Keratinocyte (primary cell): ENCODE data around the gene CIBAR2. TPM values are rescaled to one million over a fixed set of nuclear protein-coding genes. Genes with fewer than 3 reads are reported as not detected.

Source experiments
- DNase-seq: peaks from one replicate; pipeline ENCODE4 v3.0.0-alpha.2; 2011; ENCODE audit warnings: low read depth, missing footprints, low spot score
- FAIRE-seq: peaks from 2 replicates; lab custom pipeline; 2011; peaks lifted over from hg19 to GRCh38; lab: Jason Lieb, UNC
- H2AFZ ChIP-seq: 2 replicates; pipeline ENCODE4 v1.6.0; 2012; ENCODE audit warnings: low read length, control low read depth, inconsistent platforms; ENCODE audit not compliant: control insufficient read depth
- H3K27ac ChIP-seq: 2 replicates; pipeline ENCODE4 v1.5.1; 2011; ENCODE audit warnings: low read length; ENCODE audit not compliant: control insufficient read depth, insufficient read depth
- H3K27me3 ChIP-seq: 3 replicates; pipeline ENCODE4 v1.6.0; 2011; ENCODE audit warnings: low read length; ENCODE audit not compliant: control insufficient read depth, insufficient read depth; ENCODE audit errors: extremely low read depth
- H3K36me3 ChIP-seq, 2 experiments: 2 replicates in 1 of 2; 3 replicates in 1 of 2; pipeline ENCODE4 v1.5.1; 2011; ENCODE audit warnings: low read length in 2 of 2, mild to moderate bottlenecking in 1 of 2; ENCODE audit not compliant: control insufficient read depth in 2 of 2, insufficient read depth in 2 of 2; ENCODE audit errors: extremely low read depth in 1 of 2
- H3K4me1 ChIP-seq: 3 replicates; pipeline ENCODE4 v1.5.1; 2011; ENCODE audit warnings: low read length; ENCODE audit not compliant: control insufficient read depth, insufficient read depth; ENCODE audit errors: extremely low read depth
- H3K4me2 ChIP-seq: 3 replicates; pipeline ENCODE4 v1.6.0; 2011; ENCODE audit warnings: low read depth, low read length; ENCODE audit not compliant: control insufficient read depth, insufficient read depth; ENCODE audit errors: extremely low read depth
- H3K4me3 ChIP-seq, 3 experiments: fragments of 200-600 bp in 1 of 3; sonication (generic) in 1 of 3; 2 replicates in 2 of 3; 3 replicates in 1 of 3; pipeline ENCODE4 v1.5.1; 2011 to 2016; ENCODE audit warnings: low read length in 3 of 3, mild to moderate bottlenecking in 3 of 3, control low read depth in 2 of 3, inconsistent platforms in 1 of 3, low read depth in 1 of 3, mixed read lengths in 1 of 3, mixed run types in 1 of 3, moderate library complexity in 1 of 3; ENCODE audit not compliant: control insufficient read depth in 2 of 3, insufficient read depth in 2 of 3; ENCODE audit errors: extremely low read depth in 1 of 3
- H3K79me2 ChIP-seq: 2 replicates; pipeline ENCODE4 v1.6.0; 2012; ENCODE audit warnings: low read length; ENCODE audit not compliant: control insufficient read depth, insufficient read depth
- H3K9ac ChIP-seq: 3 replicates; pipeline ENCODE4 v1.6.0; 2011; ENCODE audit warnings: low read length; ENCODE audit not compliant: control insufficient read depth, insufficient read depth; ENCODE audit errors: extremely low read depth
- H3K9me1 ChIP-seq: 3 replicates; pipeline ENCODE4 v1.6.0; 2011; ENCODE audit warnings: low read length; ENCODE audit not compliant: control insufficient read depth, insufficient read depth; ENCODE audit errors: extremely low read depth
- H3K9me3 ChIP-seq: 2 replicates; pipeline ENCODE4 v1.5.1; 2012; ENCODE audit warnings: low read depth, low read length; ENCODE audit not compliant: control insufficient read depth
- H4K20me1 ChIP-seq: 3 replicates; pipeline ENCODE4 v1.6.0; 2011; ENCODE audit warnings: low read length; ENCODE audit not compliant: control insufficient read depth, insufficient read depth; ENCODE audit errors: extremely low read depth
- CTCF ChIP-seq, 3 experiments: IDR thresholded peaks in 1 of 3; conservative IDR thresholded peaks in 1 of 3; optimal IDR thresholded peaks in 1 of 3; 2 replicates in 2 of 3; 3 replicates in 1 of 3; pipeline versions ENCODE3 to v1.5.1; 2011; ENCODE audit warnings: low read length in 3 of 3, mild to moderate bottlenecking in 3 of 3, moderate library complexity in 2 of 3, control low read depth in 1 of 3, inconsistent platforms in 1 of 3; ENCODE audit not compliant: insufficient read depth in 2 of 3; ENCODE audit errors: extremely low read depth in 1 of 3
- EZH2 ChIP-seq: IDR thresholded peaks from one replicate; pipeline ENCODE4 v1.6.1; 2012; ENCODE audit warnings: inconsistent platforms, mild to moderate bottlenecking, low read length, moderate library complexity
- dilution Hi-C: fragments of 300-500 bp; cut with MboI; formaldehyde crosslinking; loops from one replicate; pipeline ENCODE4 v1.7.0; 2020; ENCODE audit warnings: low sequenced_read_pairs; ENCODE audit not compliant: extremely low pct_ligation_motif_present
- polyA plus RNA-seq, 5 experiments: library from polyadenylated mRNA; depleted of rRNA in 3 of 5; stranded (reverse) in 3 of 5; stranded (forward) in 1 of 5; unstranded in 1 of 5; fragments of >200 nt; gene quantifications; 1 replicate in 1 of 5; 2 replicates in 3 of 5; 3 replicates in 1 of 5; pipeline versions ENCODE4 v1.2.1 to v1.2.3, GENCODE V29; 2011 to 2012; ENCODE audit warnings: missing spikeins in 2 of 5, low read depth in 1 of 5, low replicate concordance in 1 of 5

CIBAR2 gene
- polyA plus RNA-seq, 1 donor (not counting 4 experiments of a cell fraction or from before 2014, with no cell fraction given): not detected

- H3K9me1 ChIP-seq: no peaks in the 10 kb centered on the region
- no peaks in the 10 kb centered on the region for H4K20me1 ChIP-seq
- H3K4me2 ChIP-seq: no peak overlapping the region
- H3K4me3 ChIP-seq: no peak overlapping the region
- no peak overlapping the region for H3K27ac ChIP-seq
- H3K36me3 ChIP-seq: no peaks in the 10 kb centered on the region
- FAIRE-seq: no peak
- dilution Hi-C loops: no loop called here
- H3K4me1 ChIP-seq: peaks cover 6% of the 10 kb centered on the region
- no peak for DNase-seq
- H3K9me3 ChIP-seq: no peaks in the 10 kb centered on the region
- TF ChIP-seq CTCF (optimal IDR thresholded peaks at IDR 0.05 in 1 of 3, IDR thresholded peaks at IDR 0.05 in 1 of 3, conservative IDR thresholded peaks at IDR 0.05 in 1 of 3; ENCODE audit: extremely low read depth in 1 of 3, insufficient read depth in 2 of 3, low read length in 3 of 3) (peak in 2 of 3 experiments; percentile 9 to 14), EZH2 (no peak)
- H2AFZ ChIP-seq: no peak overlapping the region
- no peaks in the 10 kb centered on the region for H3K79me2 ChIP-seq
- H3K9ac ChIP-seq: no peak overlapping the region
- no peaks in the 10 kb centered on the region for H3K27me3 ChIP-seq
These were observed 54.9 kb downstream of the CIBAR2 start for GRCh38 chr16:85057212-85057889.

GRCh38 chr16:85056211-85056748 lies 56.0 kb downstream of the CIBAR2 start:
- no peak overlapping the region for H3K4me2 ChIP-seq
- H2AFZ ChIP-seq: no peak overlapping the region
- DNase-seq: no peak
- H3K27me3 ChIP-seq: no peaks in the 10 kb centered on the region
- TF ChIP-seq EZH2 (no peak), CTCF (optimal IDR thresholded peaks at IDR 0.05 in 1 of 3, IDR thresholded peaks at IDR 0.05 in 1 of 3, conservative IDR thresholded peaks at IDR 0.05 in 1 of 3; ENCODE audit: extremely low read depth in 1 of 3, insufficient read depth in 2 of 3, low read length in 3 of 3) (no peak)
- H3K27ac ChIP-seq: no peak overlapping the region
- no peaks in the 10 kb centered on the region for H3K9me1 ChIP-seq
- peaks cover 6% of the 10 kb centered on the region for H3K4me1 ChIP-seq
- H3K4me3 ChIP-seq: no peak overlapping the region
- H3K9ac ChIP-seq: no peak overlapping the region
- FAIRE-seq: no peak
- dilution Hi-C loops: no loop called here
- no peaks in the 10 kb centered on the region for H3K79me2 ChIP-seq
- no peaks in the 10 kb centered on the region for H3K36me3 ChIP-seq
- H3K9me3 ChIP-seq: no peaks in the 10 kb centered on the region
- H4K20me1 ChIP-seq: no peaks in the 10 kb centered on the region
